Calu3 (cell line): ENCODE data around the gene NCOA7. TPM values are rescaled to one million over a fixed set of nuclear protein-coding genes. Genes with fewer than 3 reads are reported as not detected.

Source experiments
- BruUV-seq: library from RNA; stranded (reverse); fragments of 400-500 nt; replicated peaks from 2 replicates; lab custom pipeline; 2021; lab: Mats Ljungman, UMichigan
- CTCF ChIA-PET: fragments of 300-600 bp; sonication (Branson Sonifier 250); formaldehyde crosslinking; loops from one replicate; lab custom pipeline; 2022; ENCODE audit warnings: antibody characterized with exemption; lab: Charles Lee
- DNase-seq: peaks from one replicate; pipeline ENCODE4 v3.0.0; 2022
- H3K27ac Mint-ChIP-seq: one replicate; pipeline ENCODE4 v1.8.0; 2022; ENCODE audit warnings: mixed read lengths; ENCODE audit not compliant: unreplicated experiment
- H3K27me3 Mint-ChIP-seq: one replicate; pipeline ENCODE4 v1.8.0; 2022; ENCODE audit warnings: mixed read lengths; ENCODE audit not compliant: unreplicated experiment
- H3K36me3 Mint-ChIP-seq: one replicate; pipeline ENCODE4 v1.8.0; 2022; ENCODE audit warnings: mild to moderate bottlenecking, moderate library complexity, mixed read lengths; ENCODE audit not compliant: insufficient read depth, unreplicated experiment
- H3K4me1 Mint-ChIP-seq: one replicate; pipeline ENCODE4 v1.8.0; 2022; ENCODE audit warnings: mild to moderate bottlenecking, low read depth, mixed read lengths; ENCODE audit not compliant: unreplicated experiment
- H3K4me3 Mint-ChIP-seq: one replicate; pipeline ENCODE4 v1.8.0; 2022; ENCODE audit warnings: mild to moderate bottlenecking, low read depth, moderate library complexity, mixed read lengths; ENCODE audit not compliant: unreplicated experiment
- H3K9me3 Mint-ChIP-seq: one replicate; pipeline ENCODE4 v1.8.0; 2022; ENCODE audit warnings: low read depth, mixed read lengths; ENCODE audit not compliant: unreplicated experiment
- intact Hi-C: fragments of 100-400 bp; cut with micrococcal nuclease; formaldehyde crosslinking; loops from one replicate; pipeline ENCODE4 v1.10.0; 2022; ENCODE audit not compliant: unreplicated experiment
- total RNA-seq: library from RNA; stranded (reverse); gene quantifications from 2 replicates; pipeline ENCODE4 v1.2.3, GENCODE V29; 2022
- TF ChIP-seq, protein P1 (sequence below): fragments of 200-600 bp; IDR thresholded peaks from one replicate; pipeline ENCODE4 v1.8.0; 2022; ENCODE audit warnings: antibody characterized with exemption; ENCODE audit not compliant: unreplicated experiment

The NCOA7 gene
- total RNA-seq, 1 experiment from 2014 or later: 102 TPM

DNA sequence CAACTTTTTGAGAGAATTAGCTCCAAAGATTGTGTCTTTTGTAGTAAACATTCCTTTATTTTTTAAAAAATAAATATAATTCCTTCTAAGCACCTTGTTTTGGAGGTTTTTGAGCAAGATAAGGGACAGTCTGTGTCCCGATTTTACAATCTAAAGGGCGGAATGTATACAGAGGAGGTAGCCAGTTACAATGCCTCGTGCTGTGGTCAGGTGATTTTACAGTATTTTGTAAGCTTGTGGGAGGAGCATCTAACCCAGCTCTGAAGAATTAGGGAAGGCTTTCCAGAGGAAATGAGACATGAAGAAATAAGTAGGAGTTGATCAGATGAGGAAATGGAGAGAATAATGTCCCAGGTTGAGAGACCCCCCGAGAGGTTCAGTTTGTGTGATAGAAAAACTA, 167.1 kb downstream of the NCOA7 start:
- CTCF ChIA-PET: interaction anchor here (0.5 to 1.4 kb wide), 6 partner anchors 12 to 933 kb away, joined by 4 to 11 read pairs (median 6); partner anchors contain the start of gene NCOA7
- H3K36me3 Mint-ChIP-seq: peaks cover 7% of the 10 kb centered on the region
- TF ChIP-seq, protein P1, sequence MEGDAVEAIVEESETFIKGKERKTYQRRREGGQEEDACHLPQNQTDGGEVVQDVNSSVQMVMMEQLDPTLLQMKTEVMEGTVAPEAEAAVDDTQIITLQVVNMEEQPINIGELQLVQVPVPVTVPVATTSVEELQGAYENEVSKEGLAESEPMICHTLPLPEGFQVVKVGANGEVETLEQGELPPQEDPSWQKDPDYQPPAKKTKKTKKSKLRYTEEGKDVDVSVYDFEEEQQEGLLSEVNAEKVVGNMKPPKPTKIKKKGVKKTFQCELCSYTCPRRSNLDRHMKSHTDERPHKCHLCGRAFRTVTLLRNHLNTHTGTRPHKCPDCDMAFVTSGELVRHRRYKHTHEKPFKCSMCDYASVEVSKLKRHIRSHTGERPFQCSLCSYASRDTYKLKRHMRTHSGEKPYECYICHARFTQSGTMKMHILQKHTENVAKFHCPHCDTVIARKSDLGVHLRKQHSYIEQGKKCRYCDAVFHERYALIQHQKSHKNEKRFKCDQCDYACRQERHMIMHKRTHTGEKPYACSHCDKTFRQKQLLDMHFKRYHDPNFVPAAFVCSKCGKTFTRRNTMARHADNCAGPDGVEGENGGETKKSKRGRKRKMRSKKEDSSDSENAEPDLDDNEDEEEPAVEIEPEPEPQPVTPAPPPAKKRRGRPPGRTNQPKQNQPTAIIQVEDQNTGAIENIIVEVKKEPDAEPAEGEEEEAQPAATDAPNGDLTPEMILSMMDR: no peak
- H3K9me3 Mint-ChIP-seq: no peaks in the 10 kb centered on the region
- peaks cover 13% of the 10 kb centered on the region for H3K4me1 Mint-ChIP-seq
- H3K4me3 Mint-ChIP-seq: no peak overlapping the region
- H3K27ac Mint-ChIP-seq: no peak overlapping the region
- TSS peak; percentile 67 for BruUV-seq
- peak; percentile 25 for DNase-seq
- no peaks in the 10 kb centered on the region for H3K27me3 Mint-ChIP-seq
- intact Hi-C loops: loop anchor here (2.0 kb wide), 1 partner anchor 167 kb away; the partner anchor contains the start of gene NCOA7

DNA sequence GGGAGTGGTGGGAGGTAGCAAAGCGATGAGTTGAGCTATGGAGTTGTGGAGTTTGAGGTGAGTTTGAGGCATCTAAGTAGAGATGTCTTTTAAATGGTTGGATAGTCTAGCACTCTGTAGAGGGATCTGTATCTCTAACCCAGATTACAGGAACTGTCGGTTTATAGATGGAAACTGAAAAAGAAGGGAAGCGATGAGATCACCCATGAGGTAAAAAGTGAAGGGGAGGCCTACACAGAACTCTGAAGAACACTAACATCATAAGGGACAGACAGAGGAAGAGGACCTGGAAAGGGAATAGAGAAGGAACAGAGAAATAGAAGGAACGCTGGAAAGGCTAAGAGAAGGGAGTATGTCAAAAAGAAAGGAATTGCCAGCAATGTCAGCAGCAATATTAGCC, 168.3 kb downstream of the NCOA7 start:
- no TSS peak for BruUV-seq
- H3K27ac Mint-ChIP-seq: no peak overlapping the region
- H3K36me3 Mint-ChIP-seq: peaks cover 7% of the 10 kb centered on the region
- peaks cover 25% of the 10 kb centered on the region for H3K4me1 Mint-ChIP-seq
- CTCF ChIA-PET: interaction anchor here (1.5 kb wide), 1 partner anchor 11 kb away, joined by 3 read pairs; no protein-coding TSS in a partner anchor
- no peak overlapping the region for H3K4me3 Mint-ChIP-seq
- H3K27me3 Mint-ChIP-seq: no peaks in the 10 kb centered on the region
- intact Hi-C loops: no loop called here
- no peak for DNase-seq
- no peaks in the 10 kb centered on the region for H3K9me3 Mint-ChIP-seq
- TF ChIP-seq, protein P1: no peak

DNA sequence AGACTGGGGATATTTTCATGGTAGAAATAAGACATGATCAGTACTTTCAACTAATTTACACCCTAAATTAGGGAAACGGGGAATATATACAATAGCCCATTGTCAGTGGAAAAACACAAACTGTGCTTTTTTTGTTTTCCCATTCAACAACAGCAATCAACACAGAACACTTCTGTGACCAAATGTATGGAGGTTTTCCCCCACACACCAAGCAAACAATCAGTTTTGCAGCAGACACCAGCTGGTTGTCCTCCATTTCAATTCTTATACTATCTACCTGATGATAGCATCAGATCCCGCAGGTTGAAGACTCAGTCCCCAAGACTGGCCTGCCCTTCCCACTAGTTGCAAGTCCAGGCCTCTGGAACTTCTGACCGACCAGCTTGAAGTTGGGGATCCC, 170.4 kb downstream of the NCOA7 start:
- Mint-ChIP-seq H3K27ac (no peak overlapping the region), H3K36me3 (peaks cover 7% of the 10 kb centered on the region), H3K4me1 (peaks cover 25% of the 10 kb centered on the region), H3K4me3 (no peak overlapping the region), H3K9me3 (no peaks in the 10 kb centered on the region), H3K27me3 (no peaks in the 10 kb centered on the region)
- DNase-seq: no peak
- TF ChIP-seq, protein P1: no peak
- no TSS peak for BruUV-seq
- intact Hi-C loops: no loop called here
- CTCF ChIA-PET: no interaction called here

DNA sequence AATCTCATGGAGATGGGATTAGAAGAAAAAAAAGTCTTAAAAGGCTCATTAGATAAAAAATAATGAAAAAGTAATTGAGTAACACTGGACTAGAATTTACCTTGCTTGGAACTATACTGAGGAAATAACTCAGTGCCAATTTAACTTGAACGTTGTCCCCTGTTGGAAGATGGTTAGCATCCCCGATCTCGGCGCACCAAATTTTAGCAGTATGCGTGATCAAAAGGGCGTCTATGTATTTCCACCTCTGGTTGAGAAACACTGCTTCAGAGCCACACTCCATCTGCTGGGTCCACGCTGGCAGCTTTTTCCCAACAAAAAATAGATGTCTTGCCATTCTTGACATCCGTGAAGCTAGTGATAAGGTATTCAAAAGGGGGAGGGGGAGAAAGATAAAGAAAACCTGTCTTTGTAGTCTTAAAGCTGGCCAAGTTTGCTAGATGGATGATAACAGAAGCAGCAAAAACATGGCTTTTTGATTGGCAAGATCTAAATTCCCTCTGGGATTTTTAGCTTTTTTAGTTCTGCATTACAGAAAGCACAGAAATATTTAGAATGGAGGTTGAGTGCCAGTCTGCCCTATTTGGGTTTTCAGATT, 172.2 kb downstream of the NCOA7 start:
- Mint-ChIP-seq H3K9me3 (no peaks in the 10 kb centered on the region), H3K36me3 (no peaks in the 10 kb centered on the region), H3K4me3 (no peak overlapping the region), H3K27ac (no peak overlapping the region), H3K4me1 (peaks cover 25% of the 10 kb centered on the region), H3K27me3 (no peaks in the 10 kb centered on the region)
- DNase-seq: no peak
- TF ChIP-seq, protein P1: no peak
- BruUV-seq: no TSS peak
- intact Hi-C loops: no loop called here
- CTCF ChIA-PET: no interaction called here
